ENCODE results near the gene TOMM34. TPM values are rescaled to one million over a fixed set of nuclear protein-coding genes. Genes with fewer than 3 reads are reported as not detected.
A peak's percentile ranks its signal among the peaks of the same experiment; 100 is the strongest.

The TOMM34 gene
- total and polyA plus RNA-seq, 2 of the 13 experiments (the other 11 are each of a cell fraction or from before 2014, with no cell fraction given): 36.2 to 52.0 TPM

- TF ChIP-seq HOXA5 (CRISPR knock-in tag; IDR thresholded peaks at IDR 0.05): peak; percentile 95
- TF ChIP-seq HHEX (CRISPR knock-in tag; IDR thresholded peaks at IDR 0.05): 0 out of 2 replicates have a peak, but pooled peaks have one; percentile 9
- 0 out of 2 replicates have a peak, but pooled peaks have one; percentile 72 for TF ChIP-seq PRDM10 (CRISPR knock-in tag; IDR thresholded peaks at IDR 0.05; ENCODE audit: low read depth)
- TF ChIP-seq ZNF24 (IDR thresholded peaks at IDR 0.05): no peak
- no peak for TF ChIP-seq ZNF672 (CRISPR knock-in tag; IDR thresholded peaks at IDR 0.05)
- peak; percentile 97 for TF ChIP-seq ZNF574 (CRISPR knock-in tag; IDR thresholded peaks at IDR 0.05)
- no peak; the same call in none of the 2 replicates for TF ChIP-seq KDM3A (CRISPR knock-in tag; IDR thresholded peaks at IDR 0.05; ENCODE audit: low read depth)
- TF ChIP-seq ZNF605 (CRISPR knock-in tag; IDR thresholded peaks at IDR 0.05): peak; percentile 99
- peak; percentile 98; the same call in 1 of the 2 replicates for TF ChIP-seq ZNF333 (CRISPR knock-in tag; IDR thresholded peaks at IDR 0.05; ENCODE audit: borderline replicate concordance)
- TF ChIP-seq SMAD3 (CRISPR knock-in tag; IDR thresholded peaks at IDR 0.05): peak; percentile 89; the same call in 1 of the 2 replicates
- peak; percentile 83; the same call in 1 of the 2 replicates for TF ChIP-seq ZNF280B (CRISPR knock-in tag; IDR thresholded peaks at IDR 0.05; ENCODE audit: borderline replicate concordance)
- 0 out of 2 replicates have a peak, but pooled peaks have one; percentile 78 for TF ChIP-seq ZBTB46 (CRISPR knock-in tag; IDR thresholded peaks at IDR 0.05; ENCODE audit: borderline replicate concordance)
- peak; percentile 76 for TF ChIP-seq ZNF253 (CRISPR knock-in tag; IDR thresholded peaks at IDR 0.05; ENCODE audit: borderline replicate concordance)
- peak; percentile 95 for TF ChIP-seq ZNF446 (CRISPR knock-in tag; IDR thresholded peaks at IDR 0.05)
- no peak for TF ChIP-seq ZNF468 (CRISPR knock-in tag; IDR thresholded peaks at IDR 0.05)
- TF ChIP-seq TOE1 (CRISPR knock-in tag; IDR thresholded peaks at IDR 0.05): peak; percentile 86; the same call in 1 of the 2 replicates
- peak; percentile 88; the same call in 1 of the 2 replicates for TF ChIP-seq RXRB (CRISPR knock-in tag; IDR thresholded peaks at IDR 0.05; ENCODE audit: borderline replicate concordance)
Measured at GRCh38 chr20:44966030-44966961, 6.1 kb upstream of the TOMM34 start, which contains the start of gene STK4 (continued).
